Measurements from ENCODE around the gene RTN4.
A peak's percentile ranks its signal among the peaks of the same experiment; 100 is the strongest.
"Not testable (repeated sequence)": the region's sequence is repeated elsewhere in the genome, so short reads cannot be mapped to it uniquely, and the experiment has no call there.

RTN4 gene

GRCh38 chr2:55050100-55050994 is at the start of gene RTN4:
Gene RTN4 (minus strand): TSS chr2:55050451. CDS start chr2:55050300, 151 bp downstream.
- peak; percentile 97 for DNase-seq (ENCODE audit: low read depth, low spot score)

DNA sequence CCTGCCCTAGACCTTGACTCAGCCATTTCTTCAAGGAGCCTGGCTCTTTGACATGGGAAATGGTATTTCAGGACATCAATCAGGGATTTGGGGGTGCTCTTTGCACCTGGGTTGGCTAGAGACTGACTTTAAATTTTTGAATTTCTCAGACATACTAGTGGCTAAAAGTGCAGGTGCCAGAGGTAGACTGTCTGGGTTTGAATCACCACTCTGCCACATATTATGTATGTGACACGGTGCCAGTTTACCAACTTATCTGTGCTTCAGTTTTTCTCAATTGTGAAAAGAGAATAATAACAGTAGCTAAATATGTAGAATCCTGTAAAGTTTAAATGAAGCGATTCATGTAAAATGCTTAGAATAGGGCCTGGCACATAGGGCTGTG is 49.2 kb upstream of the RTN4 start:
- no peak for DNase-seq (ENCODE audit: low read depth, low spot score)

GRCh38 chr2:55097461-55098410 is 47.5 kb upstream of the RTN4 start:
- DNase-seq (ENCODE audit: low read depth, low spot score) = no peak

DNA sequence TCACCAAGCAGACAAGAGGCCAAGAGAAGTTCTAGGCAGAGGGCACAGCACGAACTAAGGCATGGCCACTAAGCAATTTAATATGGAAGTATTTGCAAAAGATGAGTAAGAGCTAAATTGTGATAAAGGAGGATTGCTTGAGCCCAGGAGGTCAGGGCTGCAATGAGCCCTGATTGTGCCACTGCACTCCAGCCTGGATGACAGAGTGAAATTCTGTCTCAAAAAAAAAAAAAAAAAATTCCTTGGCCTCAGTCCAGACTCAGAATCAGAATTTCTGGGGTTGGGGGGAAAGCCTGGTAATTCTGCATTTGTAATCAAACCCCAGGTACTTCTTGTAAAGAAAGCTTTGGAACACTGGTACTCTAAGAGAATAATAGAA is 46.8 kb upstream of the RTN4 start:
- DNase-seq (ENCODE audit: low read depth, low spot score) = no peak

DNA sequence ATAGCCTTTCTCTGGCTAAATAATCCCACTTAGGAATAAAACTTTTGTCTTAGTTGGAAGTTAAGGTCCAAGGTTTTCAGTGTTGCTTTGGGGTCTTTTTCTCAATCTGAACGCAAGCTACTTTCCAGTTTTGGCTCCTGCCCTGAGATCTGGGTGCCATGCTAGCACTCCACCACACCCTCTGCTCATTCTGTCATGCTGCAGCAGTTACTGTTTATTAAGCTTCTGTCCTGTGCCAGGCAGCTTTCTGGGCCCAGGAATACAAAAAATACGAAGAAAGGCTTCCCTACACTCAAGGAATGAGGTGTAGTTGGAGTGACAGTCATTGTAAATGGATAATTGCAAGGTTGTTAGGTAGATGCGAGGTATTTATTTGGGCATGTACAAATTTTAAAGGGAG is 46.3 kb upstream of the RTN4 start:
- no peak for DNase-seq (ENCODE audit: low read depth, low spot score)

DNA sequence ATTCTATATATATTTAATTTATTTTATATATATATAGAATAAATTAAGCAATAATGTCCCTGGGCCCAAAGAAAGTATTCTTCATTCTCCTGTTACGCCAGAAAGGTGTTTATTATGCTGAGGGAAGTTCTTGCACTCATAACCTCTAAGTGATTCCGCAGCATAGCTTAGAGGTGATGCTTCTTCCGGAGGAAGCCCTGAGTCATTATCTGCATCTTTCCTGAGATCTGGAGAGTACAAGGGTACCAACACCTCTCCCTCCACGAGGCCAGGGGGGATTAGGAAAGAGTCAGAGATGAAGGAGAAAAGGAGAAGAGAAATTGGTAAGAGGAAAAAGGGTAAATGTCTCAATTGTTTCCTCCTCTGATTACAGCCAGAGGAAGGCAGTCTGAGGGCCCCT is 43.1 kb upstream of the RTN4 start:
- DNase-seq (ENCODE audit: low read depth, low spot score) = no peak

DNA sequence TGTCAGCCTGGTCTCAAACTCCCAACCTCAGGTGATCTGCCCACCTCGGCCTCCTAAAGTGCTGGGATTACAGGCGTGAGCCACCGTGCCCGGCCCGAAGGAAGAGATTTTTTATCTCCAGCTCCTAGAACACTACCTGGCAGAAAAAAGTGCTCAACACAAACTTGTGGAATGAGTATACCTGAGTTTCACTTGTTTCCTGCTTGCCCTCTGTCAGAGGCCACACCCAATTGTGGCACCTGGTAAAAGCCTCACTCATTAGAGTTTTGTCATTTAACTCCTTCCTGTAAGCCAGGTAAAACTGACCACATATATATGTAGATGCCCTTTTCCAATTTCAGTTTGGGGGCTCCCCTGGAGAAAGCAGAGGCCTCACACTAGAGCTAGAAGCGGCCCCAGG is 42.2 kb upstream of the RTN4 start:
- DNase-seq (ENCODE audit: low read depth, low spot score) = no peak

DNA sequence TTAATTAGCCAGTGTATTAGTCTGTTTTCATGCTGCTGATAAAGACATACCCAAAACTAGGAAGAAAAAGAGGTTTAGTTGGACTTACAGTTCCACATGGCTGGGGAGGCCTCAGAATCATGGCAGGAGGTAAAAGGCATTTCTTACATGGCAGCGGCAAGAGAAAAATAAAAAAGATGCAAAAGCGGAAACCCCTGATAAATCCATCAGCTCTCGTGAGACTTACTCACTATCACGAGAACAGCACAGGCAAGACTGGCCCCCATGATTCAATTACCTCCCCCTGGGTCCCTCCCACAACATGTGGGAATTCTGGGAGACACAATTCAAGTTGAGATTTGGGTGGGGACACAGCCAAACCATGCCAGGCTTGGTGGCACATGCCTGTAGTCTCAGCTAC is 41.4 kb upstream of the RTN4 start:
- not testable (repeated sequence) for DNase-seq (ENCODE audit: low read depth, low spot score)

- DNase-seq (ENCODE audit: low read depth, low spot score) = no peak
These were observed 40.5 kb upstream of the RTN4 start for GRCh38 chr2:55090702-55091101.

- no peak for DNase-seq (ENCODE audit: low read depth, low spot score)
These were observed 39.5 kb upstream of the RTN4 start for GRCh38 chr2:55089726-55090125.

DNA sequence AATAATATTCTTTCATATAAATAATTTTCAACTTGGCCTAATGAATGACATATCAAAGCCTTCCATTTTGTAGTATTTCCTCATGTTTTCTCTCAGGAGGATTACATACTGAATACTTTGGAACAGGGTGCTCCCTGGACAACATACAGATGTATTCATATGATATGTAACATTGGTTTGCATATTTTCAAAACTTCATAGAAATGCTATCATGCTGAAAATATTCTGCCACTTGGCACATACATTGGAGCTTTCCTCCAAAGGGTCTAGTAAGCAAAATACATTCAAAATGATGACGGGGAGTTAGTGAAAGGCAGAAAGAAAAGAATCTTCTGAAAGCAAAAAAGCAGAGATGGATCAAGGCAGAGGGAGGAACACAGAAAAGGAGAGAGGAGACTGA is 38.1 kb upstream of the RTN4 start:
- no peak for DNase-seq (ENCODE audit: low read depth, low spot score)

DNA sequence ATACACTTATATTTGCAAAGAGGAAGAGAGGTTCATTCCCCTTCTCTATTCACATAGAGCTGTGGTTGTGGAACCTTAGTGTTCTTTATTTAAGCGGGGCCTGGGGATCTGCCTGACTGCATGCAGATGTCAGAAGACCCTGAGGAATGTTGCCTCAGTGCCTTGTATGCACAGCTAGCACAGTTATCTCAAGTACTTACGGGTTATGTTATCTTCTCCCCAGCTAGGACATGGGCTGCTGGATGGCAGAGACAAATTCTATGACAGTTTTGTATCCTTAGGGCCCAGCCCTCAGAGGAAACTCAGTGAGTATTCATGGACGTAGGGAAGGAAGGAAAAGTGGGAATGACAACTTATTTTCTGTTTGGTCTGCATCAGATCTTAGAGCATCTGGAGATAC is 37.7 kb upstream of the RTN4 start:
- no peak for DNase-seq (ENCODE audit: low read depth, low spot score)

DNA sequence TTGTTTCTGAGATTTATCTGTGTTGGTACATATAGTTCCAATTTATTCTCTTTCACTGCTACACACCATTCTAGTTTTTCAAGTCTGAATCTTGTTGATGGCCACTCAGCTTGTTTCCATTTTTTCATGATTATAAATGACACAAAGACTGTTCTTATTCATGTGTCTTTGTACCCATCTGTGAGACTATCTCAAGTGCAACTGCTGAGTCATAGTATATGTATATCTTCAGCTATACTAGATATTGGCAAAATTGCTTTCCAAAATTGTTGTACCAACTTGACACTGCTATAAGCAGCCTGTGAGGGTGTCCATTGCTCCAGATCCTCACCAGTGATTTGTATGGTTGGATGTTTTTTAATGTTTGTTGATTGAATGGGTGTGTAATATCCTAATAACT is 37.2 kb upstream of the RTN4 start:
- DNase-seq (ENCODE audit: low read depth, low spot score) = no peak

- no peak for DNase-seq (ENCODE audit: low read depth, low spot score)
These were observed 35.1 kb upstream of the RTN4 start for GRCh38 chr2:55085113-55086040.

- DNase-seq (ENCODE audit: low read depth, low spot score) = no peak
These were observed 34.4 kb upstream of the RTN4 start for GRCh38 chr2:55084641-55085040.

DNA sequence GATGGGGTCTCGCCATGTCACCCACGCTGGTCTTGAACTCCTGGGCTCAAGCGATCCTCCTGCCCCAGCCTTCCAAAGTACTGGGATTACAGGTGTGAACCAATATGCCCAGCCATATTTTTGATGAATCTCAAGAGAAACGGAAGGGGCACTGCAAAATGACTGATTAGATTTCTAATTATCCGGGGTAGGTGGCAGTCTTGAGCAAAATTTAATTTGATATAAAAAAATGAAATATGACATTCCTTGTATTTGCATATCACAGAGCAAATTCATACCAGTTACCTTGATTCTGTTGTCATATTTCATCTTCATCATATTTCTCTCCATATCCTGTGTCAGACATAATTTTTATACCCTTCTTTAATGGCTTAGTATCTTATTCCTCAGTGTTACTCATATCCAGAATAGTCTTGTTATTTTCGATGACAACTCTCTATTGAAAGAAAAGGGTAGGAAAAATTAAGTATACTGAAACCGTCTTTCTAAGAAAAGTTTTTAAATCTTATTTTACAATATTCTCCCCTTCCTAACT is 30.0 kb upstream of the RTN4 start:
- DNase-seq (ENCODE audit: low read depth, low spot score) = no peak

DNA sequence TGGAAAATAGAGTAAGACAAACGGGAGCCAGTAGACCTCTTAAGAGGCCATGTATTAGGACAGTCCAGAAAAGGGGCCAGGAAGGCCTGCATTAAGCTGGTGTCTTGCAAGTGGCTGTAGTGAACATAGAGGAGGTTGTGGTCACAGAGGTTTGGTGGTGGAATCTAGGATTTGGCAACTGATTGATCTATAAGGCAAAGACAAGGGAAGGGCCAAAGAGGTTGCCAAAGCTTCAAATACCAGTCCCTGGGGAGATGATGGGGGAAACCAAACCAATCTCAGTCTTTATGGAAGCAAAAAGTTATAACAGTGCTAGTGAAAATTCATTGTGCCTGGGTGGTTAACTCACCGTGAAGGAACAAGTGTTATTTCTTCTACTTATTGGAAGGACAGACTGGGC is 28.7 kb upstream of the RTN4 start:
- DNase-seq (ENCODE audit: low read depth, low spot score) = no peak

DNA sequence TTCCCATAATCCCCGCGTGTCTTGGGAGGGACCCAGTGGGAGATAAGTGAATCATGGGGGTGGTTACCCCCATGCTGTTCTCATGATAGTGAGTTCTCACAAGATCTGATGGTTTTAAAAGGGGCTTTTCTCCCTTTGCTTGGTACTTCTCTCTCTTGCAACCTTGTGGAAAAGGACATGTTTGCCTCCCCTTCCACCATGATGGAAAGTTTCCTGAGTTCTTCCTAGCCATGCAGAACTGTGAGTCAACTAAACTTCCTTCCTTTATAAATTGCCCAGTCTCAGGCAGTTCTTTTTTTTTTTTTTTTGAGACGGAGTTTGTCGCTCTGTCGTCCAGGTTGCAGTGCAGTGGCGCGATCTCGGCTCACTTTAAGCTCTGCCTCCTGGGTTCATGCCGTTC is 26.5 kb upstream of the RTN4 start:
- no peak for DNase-seq (ENCODE audit: low read depth, low spot score)

DNA sequence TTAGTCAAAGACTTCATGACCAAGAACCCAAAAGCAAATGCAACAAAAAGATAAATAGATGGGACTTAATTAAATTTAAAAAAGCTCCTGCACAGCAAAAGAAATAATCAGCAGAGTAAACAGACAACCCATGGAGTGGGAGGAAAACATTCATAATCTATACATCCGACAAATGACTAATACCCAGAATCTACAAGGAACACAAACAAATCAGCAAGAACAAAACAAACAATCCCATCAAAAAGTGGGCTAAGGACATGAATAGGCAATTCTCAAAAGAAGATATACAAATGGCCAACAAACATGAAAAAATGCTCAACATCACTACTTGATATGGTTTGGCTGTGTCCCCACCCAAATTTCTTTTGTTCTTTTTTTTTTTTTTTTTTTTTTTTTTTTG is 25.8 kb upstream of the RTN4 start:
- not testable (repeated sequence) for DNase-seq (ENCODE audit: low read depth, low spot score)

DNA sequence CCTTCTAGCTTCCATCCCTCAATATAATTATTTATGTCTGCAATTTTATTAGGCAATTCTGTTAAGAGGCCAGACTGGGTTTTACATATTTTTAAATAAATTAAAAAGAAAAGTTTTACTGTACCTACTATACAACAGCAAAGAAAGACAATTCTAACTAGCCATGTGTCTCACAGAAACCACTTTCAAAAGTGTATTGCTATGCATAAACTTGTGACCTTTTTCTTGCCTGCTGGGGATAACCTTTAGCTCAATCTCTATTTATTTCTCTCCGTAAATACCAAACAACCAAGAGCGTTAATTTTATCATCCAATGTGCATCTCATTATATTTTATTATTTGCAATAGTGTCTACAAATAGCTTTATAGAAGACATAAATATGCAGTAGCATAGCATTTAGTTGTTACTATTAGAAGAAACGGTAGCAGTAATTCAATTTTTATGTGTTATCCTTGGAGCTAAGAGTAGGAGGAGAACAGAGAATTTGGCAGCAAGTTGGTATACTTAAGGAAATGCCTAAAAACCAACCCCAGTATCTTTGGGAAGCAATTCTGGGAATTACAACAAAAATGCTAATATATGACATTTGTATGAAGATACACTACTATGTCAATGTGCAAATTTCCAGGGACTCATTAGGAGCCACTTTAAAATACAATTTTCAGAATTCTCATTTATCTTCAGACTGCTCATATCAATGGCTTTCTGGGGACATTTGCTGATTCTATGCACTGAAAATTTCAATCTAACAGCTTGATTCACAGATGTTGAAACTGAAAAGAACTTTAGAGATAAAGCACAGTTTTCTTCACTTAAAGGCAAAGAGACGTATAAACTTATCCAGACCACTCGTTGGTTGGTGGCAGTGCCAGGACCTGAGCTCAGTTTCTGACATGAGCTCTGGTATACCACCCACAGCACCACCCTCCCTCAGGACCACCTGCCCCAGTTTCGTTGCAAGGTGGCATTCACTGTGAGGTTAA is 23.0 kb upstream of the RTN4 start:
- DNase-seq (ENCODE audit: low read depth, low spot score) = no peak
